NB4 (cell line): Measurements from ENCODE around the gene CTRB1.

Experiments used
- CTCF ChIP-seq: IDR thresholded peaks from one replicate; pipeline ENCODE4 v1.5.1; 2012; ENCODE audit warnings: low read depth, low read length
- MAX ChIP-seq: IDR thresholded peaks from 2 replicates; pipeline ENCODE4 v1.6.1; 2011; ENCODE audit warnings: low read depth, low read length
- MYC ChIP-seq: IDR thresholded peaks from 2 replicates; pipeline ENCODE4 v1.6.1; 2011; ENCODE audit warnings: low read depth, low read length
- POLR2A ChIP-seq: IDR thresholded peaks from 2 replicates; pipeline ENCODE4 v1.6.1; 2011; ENCODE audit warnings: mild to moderate bottlenecking; ENCODE audit not compliant: insufficient read length; ENCODE audit errors: extremely low read depth

GRCh38 chr16:75267631-75268264, 49.0 kb downstream of the CTRB1 start:
- TF ChIP-seq POLR2A (no peak), CTCF (no peak), MAX (no peak), MYC (no peak)
